Prostate gland (tissue), 2 donors: ENCODE results near the gene FAM120B. TPM values are rescaled to one million over a fixed set of nuclear protein-coding genes. Genes with fewer than 3 reads are reported as not detected.

Experiments
- DNase-seq: peaks from one replicate; pipeline ENCODE4 v3.0.0-alpha.2; 2019; ENCODE audit warnings: low spot score
- H3K27ac ChIP-seq, 2 donors: fragments of 200-600 bp; sonication (generic); 2 replicates each; pipeline ENCODE4 v1.5.1; 2017 to 2019
- H3K27me3 ChIP-seq: fragments of 200-600 bp; sonication (generic); replicated peaks from 2 replicates; pipeline ENCODE4 v1.5.1; 2019; ENCODE audit not compliant: insufficient read depth
- H3K36me3 ChIP-seq, 2 donors: fragments of 200-600 bp; sonication (generic); 1 replicate in 1 of 2; 2 replicates in 1 of 2; pipeline versions ENCODE4 v1.5.1 to v1.8.1; 2017 to 2019
- H3K4me1 ChIP-seq: fragments of 200-600 bp; sonication (generic); replicated peaks from 2 replicates; pipeline ENCODE4 v1.5.1; 2019
- H3K4me3 ChIP-seq, 2 donors: fragments of 200-600 bp; sonication (generic); 2 replicates each; pipeline ENCODE4 v1.5.1; 2017 to 2019
- H3K9me3 ChIP-seq: fragments of 200-600 bp; sonication (generic); 2 replicates; pipeline ENCODE4 v1.5.1; 2017
- POLR2A ChIP-seq: fragments of 450-650 bp; IDR thresholded peaks from one replicate; pipeline ENCODE4 v1.6.1; 2016; ENCODE audit warnings: antibody characterized with exemption, mild to moderate bottlenecking
- POLR2AphosphoS5 ChIP-seq: sonication (generic); formaldehyde crosslinking; IDR thresholded peaks from one replicate; pipeline ENCODE4 v1.6.1; 2017; ENCODE audit warnings: antibody characterized with exemption
- WGBS: methylation state at CpG from one replicate; pipeline ENCODE4 v1.1.5; 2018; 5-methylcytosine and 5-hydroxymethylcytosine counted together
- intact Hi-C: fragments of 100-400 bp; cut with DNase I; formaldehyde crosslinking; loops from one replicate; pipeline ENCODE4 v1.14.2; 2022
- total RNA-seq, 2 donors: library from RNA; depleted of rRNA; stranded (reverse); fragments of >200 nt; gene quantifications; one replicate each; pipeline ENCODE4 v1.1.0, GENCODE V29; 2016
- TF ChIP-seq, protein P1 (sequence below), 4 experiments: fragments of 200-600 bp in 2 of 4; fragments of 450-650 bp in 2 of 4; sonication (generic) in 2 of 4; IDR thresholded peaks; 1 replicate in 3 of 4; 2 replicates in 1 of 4; pipeline ENCODE4 v1.5.1; 2016 to 2019; ENCODE audit warnings: antibody characterized with exemption in 4 of 4, mild to moderate bottlenecking in 2 of 4, moderate library complexity in 2 of 4

Gene FAM120B
- total RNA-seq, 2 donors from 2014 or later, result 28.8 to 45.0 TPM

GRCh38 chr6:170265655-170266054, 40.9 kb upstream of the FAM120B start:
- DNase-seq, result peak; percentile 81
- WGBS, result 64% methylated on average over 22 of the region's 22 CpGs

DNA sequence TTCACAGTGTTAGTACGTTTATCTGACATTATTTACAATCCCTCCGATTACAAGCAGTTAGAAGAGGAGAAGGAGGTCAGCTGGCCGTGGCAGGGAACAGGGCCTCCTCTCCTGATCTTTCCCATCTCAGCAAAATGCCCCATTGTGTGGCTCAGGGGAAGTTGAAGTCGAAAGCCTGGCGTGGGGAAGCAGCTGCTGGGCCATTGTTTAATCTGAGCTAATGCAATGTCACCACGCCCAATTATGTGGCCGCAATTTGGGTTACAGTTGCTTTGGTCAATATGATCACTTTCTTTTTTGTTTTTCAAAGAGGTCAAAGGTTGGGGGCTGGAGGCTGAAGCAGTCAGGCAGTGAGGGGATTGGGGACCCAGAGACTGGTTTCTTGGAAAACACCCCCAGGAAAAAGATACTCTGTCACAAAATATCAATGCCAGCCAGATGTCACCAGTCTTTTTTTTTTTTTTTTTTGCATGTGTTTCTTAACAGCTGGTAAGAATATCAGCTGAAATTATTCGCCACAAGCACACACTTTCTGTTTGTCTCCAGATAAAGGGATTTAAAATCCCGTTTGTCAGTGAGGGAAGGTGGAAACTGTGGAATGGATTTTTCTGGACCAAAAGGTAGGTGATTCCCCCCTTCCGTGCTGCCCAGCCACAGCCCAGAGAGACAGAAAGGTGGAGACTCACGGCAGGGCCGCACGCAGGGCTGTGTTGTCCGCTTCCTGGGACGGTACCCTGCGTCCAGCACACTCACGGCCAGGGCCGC, 40.3 kb upstream of the FAM120B start:
- no peaks in the 10 kb centered on the region for H3K9me3 ChIP-seq
- H3K27ac ChIP-seq, result peak overlapping the region; percentile 38 to 65
- 75% methylated on average over 18 of the region's 18 CpGs for WGBS
- no peak for DNase-seq
- intact Hi-C loops, result no loop called here
- no peaks in the 10 kb centered on the region for H3K27me3 ChIP-seq
- no peaks in the 10 kb centered on the region for H3K4me1 ChIP-seq
- TF ChIP-seq POLR2AphosphoS5 (no peak), POLR2A (no peak)
- TF ChIP-seq, protein P1, sequence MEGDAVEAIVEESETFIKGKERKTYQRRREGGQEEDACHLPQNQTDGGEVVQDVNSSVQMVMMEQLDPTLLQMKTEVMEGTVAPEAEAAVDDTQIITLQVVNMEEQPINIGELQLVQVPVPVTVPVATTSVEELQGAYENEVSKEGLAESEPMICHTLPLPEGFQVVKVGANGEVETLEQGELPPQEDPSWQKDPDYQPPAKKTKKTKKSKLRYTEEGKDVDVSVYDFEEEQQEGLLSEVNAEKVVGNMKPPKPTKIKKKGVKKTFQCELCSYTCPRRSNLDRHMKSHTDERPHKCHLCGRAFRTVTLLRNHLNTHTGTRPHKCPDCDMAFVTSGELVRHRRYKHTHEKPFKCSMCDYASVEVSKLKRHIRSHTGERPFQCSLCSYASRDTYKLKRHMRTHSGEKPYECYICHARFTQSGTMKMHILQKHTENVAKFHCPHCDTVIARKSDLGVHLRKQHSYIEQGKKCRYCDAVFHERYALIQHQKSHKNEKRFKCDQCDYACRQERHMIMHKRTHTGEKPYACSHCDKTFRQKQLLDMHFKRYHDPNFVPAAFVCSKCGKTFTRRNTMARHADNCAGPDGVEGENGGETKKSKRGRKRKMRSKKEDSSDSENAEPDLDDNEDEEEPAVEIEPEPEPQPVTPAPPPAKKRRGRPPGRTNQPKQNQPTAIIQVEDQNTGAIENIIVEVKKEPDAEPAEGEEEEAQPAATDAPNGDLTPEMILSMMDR (IDR thresholded peaks at IDR 0.05), result no peak
- no peak overlapping the region for H3K4me3 ChIP-seq
- H3K36me3 ChIP-seq, result no peaks in the 10 kb centered on the region

More at GRCh38 chr6:170265655-170266054, 40.9 kb upstream of the FAM120B start:
- Histone ChIP-seq H3K27me3 (no peaks in the 10 kb centered on the region), H3K4me1 (no peaks in the 10 kb centered on the region), H3K9me3 (no peaks in the 10 kb centered on the region), H3K36me3 (no peaks in the 10 kb centered on the region), H3K27ac (peak overlapping the region; percentile 38 to 65), H3K4me3 (no peak overlapping the region)
- intact Hi-C loops, result no loop called here
- TF ChIP-seq POLR2AphosphoS5 (peak; percentile 86), POLR2A (no peak)
- TF ChIP-seq, protein P1 (IDR thresholded peaks at IDR 0.05), result peak in 1 of 4 experiments; percentile 25

DNA sequence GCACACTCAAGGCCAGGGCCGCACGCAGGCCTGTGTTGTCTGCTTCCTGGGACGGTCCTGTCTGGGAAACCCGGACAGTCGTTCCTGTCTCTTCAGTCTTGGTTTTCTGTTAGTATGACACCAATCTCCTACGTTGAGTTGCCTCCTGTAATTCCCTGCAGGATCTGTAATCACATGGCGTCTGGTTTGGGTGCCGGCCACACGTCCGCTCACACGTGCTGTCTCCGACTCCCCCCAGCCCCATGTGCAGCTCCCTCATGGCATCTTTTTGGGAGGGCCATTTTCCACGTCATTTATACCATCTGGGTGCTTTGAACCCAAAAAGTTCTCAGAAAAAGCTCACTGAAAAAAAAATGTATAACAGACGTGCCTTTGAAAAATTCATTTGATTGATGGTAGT, 38.9 kb upstream of the FAM120B start:
- H3K4me1 ChIP-seq, result no peaks in the 10 kb centered on the region
- H3K4me3 ChIP-seq, result no peak overlapping the region
- DNase-seq, result no peak
- 90% methylated on average over 14 of the region's 14 CpGs for WGBS
- no peaks in the 10 kb centered on the region for H3K27me3 ChIP-seq
- intact Hi-C loops, result no loop called here
- TF ChIP-seq, protein P1 (IDR thresholded peaks at IDR 0.05), result no peak
- no peak for TF ChIP-seq POLR2A
- TF ChIP-seq POLR2AphosphoS5, result no peak
- no peaks in the 10 kb centered on the region for H3K36me3 ChIP-seq
- H3K27ac ChIP-seq, result no peak overlapping the region
- H3K9me3 ChIP-seq, result no peaks in the 10 kb centered on the region

- no peak for TF ChIP-seq POLR2AphosphoS5
- TF ChIP-seq, protein P1 (IDR thresholded peaks at IDR 0.05), result no peak
- no peak for TF ChIP-seq POLR2A
- Histone ChIP-seq H3K4me1 (no peaks in the 10 kb centered on the region), H3K27ac (no peak overlapping the region), H3K36me3 (no peaks in the 10 kb centered on the region), H3K9me3 (no peaks in the 10 kb centered on the region), H3K27me3 (no peaks in the 10 kb centered on the region), H3K4me3 (no peak overlapping the region)
- no peak for DNase-seq
- intact Hi-C loops, result no loop called here
- WGBS, result 95% methylated on average over 22 of the region's 22 CpGs
Observed at GRCh38 chr6:170268216-170269129, 38.1 kb upstream of the FAM120B start.
